ENCODE measurements around the gene VCPKMT. TPM values are rescaled to one million over a fixed set of nuclear protein-coding genes. Genes with fewer than 3 reads are reported as not detected.

VCPKMT gene
- total RNA-seq, 1 donor from 2014 or later: 8.1 TPM

DNA sequence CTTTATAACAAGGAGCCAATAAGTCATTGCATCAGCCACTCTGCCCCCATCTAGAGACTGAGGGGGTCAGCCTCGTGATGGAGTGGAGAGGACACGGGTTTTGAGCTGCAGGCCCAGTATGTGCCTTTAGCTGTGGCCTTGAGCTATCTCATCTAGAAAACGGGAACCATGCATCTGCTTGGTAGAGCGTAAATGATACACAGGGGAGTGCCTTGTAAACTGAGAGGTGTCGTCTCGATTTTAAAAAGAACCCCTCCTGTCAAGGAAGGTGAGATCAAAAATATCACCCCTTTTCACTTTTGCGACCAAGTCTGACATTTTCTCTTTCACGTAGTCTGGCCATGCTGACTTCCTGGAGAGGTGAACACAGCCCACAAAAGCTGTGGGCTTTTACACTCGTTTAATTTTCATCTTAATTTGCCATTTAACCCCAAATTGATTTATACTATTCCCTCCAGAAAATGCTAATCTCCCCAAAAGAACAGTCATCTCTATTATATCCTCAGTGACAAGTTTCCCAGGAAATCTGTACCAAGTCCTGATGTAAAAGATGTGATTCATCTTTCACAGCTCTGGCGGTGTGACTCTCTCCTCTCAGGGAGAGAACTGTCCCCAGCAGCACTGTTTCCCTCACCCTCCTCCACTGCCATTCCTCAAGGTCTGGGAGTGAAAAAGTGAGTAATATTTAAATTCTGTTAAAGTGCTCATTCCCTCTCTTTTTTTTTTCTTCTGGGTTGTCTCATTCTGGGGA, 30.6 kb downstream of the VCPKMT start:
- H3K36me3 Mint-ChIP-seq (ENCODE audit: low read depth, unreplicated experiment): peaks cover 7% of the 10 kb centered on the region
- peaks cover 13% of the 10 kb centered on the region for H3K4me1 Mint-ChIP-seq (ENCODE audit: unreplicated experiment)
- no peak overlapping the region for H3K27ac Mint-ChIP-seq (ENCODE audit: unreplicated experiment)
- no peaks in the 10 kb centered on the region for H3K9me3 Mint-ChIP-seq (ENCODE audit: unreplicated experiment)
- H3K4me3 Mint-ChIP-seq (ENCODE audit: unreplicated experiment): no peak overlapping the region
- peaks cover 3% of the 10 kb centered on the region for H3K27me3 Mint-ChIP-seq (ENCODE audit: unreplicated experiment)
- no peak for DNase-seq (ENCODE audit: low spot score)
- TF ChIP-seq, protein P1, sequence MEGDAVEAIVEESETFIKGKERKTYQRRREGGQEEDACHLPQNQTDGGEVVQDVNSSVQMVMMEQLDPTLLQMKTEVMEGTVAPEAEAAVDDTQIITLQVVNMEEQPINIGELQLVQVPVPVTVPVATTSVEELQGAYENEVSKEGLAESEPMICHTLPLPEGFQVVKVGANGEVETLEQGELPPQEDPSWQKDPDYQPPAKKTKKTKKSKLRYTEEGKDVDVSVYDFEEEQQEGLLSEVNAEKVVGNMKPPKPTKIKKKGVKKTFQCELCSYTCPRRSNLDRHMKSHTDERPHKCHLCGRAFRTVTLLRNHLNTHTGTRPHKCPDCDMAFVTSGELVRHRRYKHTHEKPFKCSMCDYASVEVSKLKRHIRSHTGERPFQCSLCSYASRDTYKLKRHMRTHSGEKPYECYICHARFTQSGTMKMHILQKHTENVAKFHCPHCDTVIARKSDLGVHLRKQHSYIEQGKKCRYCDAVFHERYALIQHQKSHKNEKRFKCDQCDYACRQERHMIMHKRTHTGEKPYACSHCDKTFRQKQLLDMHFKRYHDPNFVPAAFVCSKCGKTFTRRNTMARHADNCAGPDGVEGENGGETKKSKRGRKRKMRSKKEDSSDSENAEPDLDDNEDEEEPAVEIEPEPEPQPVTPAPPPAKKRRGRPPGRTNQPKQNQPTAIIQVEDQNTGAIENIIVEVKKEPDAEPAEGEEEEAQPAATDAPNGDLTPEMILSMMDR (IDR thresholded peaks at IDR 0.05; ENCODE audit: unreplicated experiment): no peak

DNA sequence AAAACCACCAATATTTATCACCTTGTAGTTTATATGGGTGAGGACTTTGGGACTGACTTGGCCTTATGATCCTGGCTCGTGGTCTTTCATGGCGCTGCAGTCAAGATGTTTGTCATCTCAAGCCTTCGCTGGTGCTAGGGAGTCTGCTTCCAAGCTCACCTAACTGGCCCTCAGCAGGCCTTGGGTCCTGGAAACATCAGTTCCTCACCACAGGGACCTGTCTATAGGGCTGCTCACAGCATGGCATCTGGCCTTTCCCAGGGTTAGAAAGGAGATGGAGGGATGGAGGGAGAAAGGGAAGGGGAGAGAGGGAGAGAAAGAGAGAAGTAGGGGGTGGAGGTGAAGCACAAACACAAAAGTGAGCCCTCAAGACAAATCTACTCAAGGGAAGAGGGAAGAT, 31.7 kb downstream of the VCPKMT start:
- Mint-ChIP-seq H3K4me3 (ENCODE audit: unreplicated experiment) (no peak overlapping the region), H3K4me1 (ENCODE audit: unreplicated experiment) (peaks cover 13% of the 10 kb centered on the region), H3K27ac (ENCODE audit: unreplicated experiment) (peak overlapping the region; percentile 6), H3K9me3 (ENCODE audit: unreplicated experiment) (no peaks in the 10 kb centered on the region), H3K27me3 (ENCODE audit: unreplicated experiment) (peaks cover 2% of the 10 kb centered on the region), H3K36me3 (ENCODE audit: low read depth, unreplicated experiment) (peaks cover 4% of the 10 kb centered on the region)
- TF ChIP-seq, protein P1 (IDR thresholded peaks at IDR 0.05; ENCODE audit: unreplicated experiment): no peak
- DNase-seq (ENCODE audit: low spot score): no peak

DNA sequence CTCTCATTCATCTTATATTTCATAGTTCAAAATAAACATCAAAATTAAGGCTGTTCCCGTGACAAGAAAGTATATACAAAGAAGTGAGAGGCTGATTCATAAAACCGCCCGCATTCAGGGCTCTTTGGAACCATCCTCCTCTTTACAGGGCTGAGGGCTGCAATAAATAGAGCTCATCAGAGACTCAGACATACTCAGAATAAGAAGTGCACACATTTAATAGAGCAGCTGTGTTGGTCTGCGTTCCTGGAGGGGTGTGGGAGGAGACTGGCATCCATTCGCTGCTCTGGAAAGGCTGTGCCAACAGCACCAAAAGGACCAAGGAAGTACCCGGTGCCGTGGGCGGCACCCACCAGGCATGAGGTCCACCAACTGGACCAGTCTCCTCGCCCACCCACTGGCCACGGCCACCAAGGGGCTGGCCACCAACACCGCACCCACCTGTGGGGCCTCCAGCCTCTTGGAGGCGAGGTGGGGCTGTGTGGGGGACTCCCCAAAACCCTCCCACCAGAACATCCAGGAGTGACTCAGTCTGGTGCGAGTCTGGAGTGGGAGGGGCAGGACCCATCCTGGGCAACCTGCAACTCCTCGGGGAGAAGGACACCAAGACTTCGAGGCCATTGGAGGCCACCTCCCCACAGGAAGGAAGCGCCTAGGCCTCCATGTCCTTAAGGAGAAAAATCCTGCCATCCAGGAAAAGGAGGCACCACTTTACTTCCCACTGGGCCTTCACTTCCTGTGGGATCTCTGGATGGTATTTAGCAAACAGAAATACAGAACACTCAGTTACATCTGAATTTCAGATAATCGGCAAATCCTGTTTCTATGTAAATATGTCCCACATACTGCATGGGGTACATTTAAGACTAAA, 32.7 kb downstream of the VCPKMT start:
- H3K36me3 Mint-ChIP-seq (ENCODE audit: low read depth, unreplicated experiment): peaks cover 4% of the 10 kb centered on the region
- TF ChIP-seq, protein P1 (IDR thresholded peaks at IDR 0.05; ENCODE audit: unreplicated experiment): no peak
- peaks cover 2% of the 10 kb centered on the region for H3K27me3 Mint-ChIP-seq (ENCODE audit: unreplicated experiment)
- peaks cover 13% of the 10 kb centered on the region for H3K4me1 Mint-ChIP-seq (ENCODE audit: unreplicated experiment)
- peak overlapping the region; percentile 33 for H3K4me3 Mint-ChIP-seq (ENCODE audit: unreplicated experiment)
- H3K9me3 Mint-ChIP-seq (ENCODE audit: unreplicated experiment): no peaks in the 10 kb centered on the region
- peak overlapping the region; percentile 9 for H3K27ac Mint-ChIP-seq (ENCODE audit: unreplicated experiment)
- DNase-seq (ENCODE audit: low spot score): no peak

DNA sequence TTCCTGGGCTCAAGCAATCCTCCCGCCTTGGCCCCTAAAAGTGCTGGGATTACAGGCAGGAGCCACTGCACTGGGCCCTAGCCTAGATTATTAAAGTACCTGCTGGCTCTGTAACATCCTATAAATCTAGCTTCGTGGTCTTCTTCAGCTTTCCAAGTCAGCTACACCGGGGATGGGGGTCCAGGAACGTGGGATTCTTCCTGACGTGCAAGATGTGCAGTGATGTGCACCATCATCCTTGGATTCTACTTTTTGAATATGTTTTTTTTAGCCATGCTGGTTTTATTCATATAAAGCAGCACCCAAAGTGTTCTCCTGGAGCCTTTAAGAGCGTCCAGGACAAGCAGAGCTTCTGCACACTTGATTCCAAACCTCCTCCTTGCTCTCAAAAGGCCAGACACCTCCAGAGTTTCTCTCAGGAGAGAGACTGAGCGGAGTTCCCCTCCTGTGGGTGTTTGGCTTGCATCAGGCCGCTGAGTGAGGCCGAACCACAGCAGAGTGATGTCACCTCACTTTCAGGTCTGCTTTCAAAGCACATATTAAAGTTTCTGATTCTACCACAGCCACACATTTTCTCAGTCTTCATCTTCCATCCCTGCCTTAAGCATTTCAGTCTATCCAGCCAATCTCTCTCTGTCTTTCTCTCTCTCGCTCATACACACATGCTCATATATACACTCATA, 33.4 kb downstream of the VCPKMT start:
- no peak for DNase-seq (ENCODE audit: low spot score)
- peaks cover 13% of the 10 kb centered on the region for H3K4me1 Mint-ChIP-seq (ENCODE audit: unreplicated experiment)
- H3K27ac Mint-ChIP-seq (ENCODE audit: unreplicated experiment): peak overlapping the region; percentile 9
- H3K9me3 Mint-ChIP-seq (ENCODE audit: unreplicated experiment): no peaks in the 10 kb centered on the region
- H3K27me3 Mint-ChIP-seq (ENCODE audit: unreplicated experiment): peaks cover 2% of the 10 kb centered on the region
- peaks cover 4% of the 10 kb centered on the region for H3K36me3 Mint-ChIP-seq (ENCODE audit: low read depth, unreplicated experiment)
- TF ChIP-seq, protein P1 (IDR thresholded peaks at IDR 0.05; ENCODE audit: unreplicated experiment): no peak
- H3K4me3 Mint-ChIP-seq (ENCODE audit: unreplicated experiment): peak overlapping the region; percentile 33

Data from endothelial cell (in vitro differentiated cells).